ENCODE data around the gene SORD. TPM values are rescaled to one million over a fixed set of nuclear protein-coding genes. Genes with fewer than 3 reads are reported as not detected.
A peak's percentile ranks its signal among the peaks of the same experiment; 100 is the strongest.
"Not testable (repeated sequence)": the region's sequence is repeated elsewhere in the genome, so short reads cannot be mapped to it uniquely, and the experiment has no call there.

SORD gene
- total RNA-seq, 1 donor from 2014 or later = 10.5 TPM

- ATAC-seq = no peak
Observed at GRCh38 chr15:45030743-45031142, 7.7 kb downstream of the SORD start.

GRCh38 chr15:45031522-45032028, 8.6 kb downstream of the SORD start:
- H3K36me3 ChIP-seq; H3K27me3 ChIP-seq (ENCODE audit: low read depth); H3K4me1 ChIP-seq; DNase-seq; H3K4me3 ChIP-seq; H3K9me3 ChIP-seq; ATAC-seq; H3K27ac ChIP-seq; intact Hi-C loops (cut with DNase I): not testable (repeated sequence)

More at GRCh38 chr15:45030743-45031142, 7.7 kb downstream of the SORD start:
- Histone ChIP-seq H3K4me1 (no peaks in the 10 kb centered on the region), H3K9me3 (no peaks in the 10 kb centered on the region), H3K27ac (no peak overlapping the region), H3K4me3 (no peak overlapping the region), H3K27me3 (ENCODE audit: low read depth) (no peaks in the 10 kb centered on the region), H3K36me3 (no peaks in the 10 kb centered on the region)
- no peak for TF ChIP-seq CTCF (IDR thresholded peaks at IDR 0.05)
- intact Hi-C loops (cut with DNase I) = no loop called here
- DNase-seq = no peak

- H3K4me1 ChIP-seq; DNase-seq; intact Hi-C loops (cut with DNase I); H3K36me3 ChIP-seq; H3K27me3 ChIP-seq (ENCODE audit: low read depth); H3K9me3 ChIP-seq; H3K27ac ChIP-seq; H3K4me3 ChIP-seq; ATAC-seq: not testable (repeated sequence)
Observed at GRCh38 chr15:45032501-45032900, 9.5 kb downstream of the SORD start.

- intact Hi-C loops (cut with DNase I); H3K36me3 ChIP-seq; DNase-seq; H3K4me3 ChIP-seq; H3K27ac ChIP-seq; H3K4me1 ChIP-seq; H3K27me3 ChIP-seq (ENCODE audit: low read depth); ATAC-seq; H3K9me3 ChIP-seq: not testable (repeated sequence)
Observed at GRCh38 chr15:45034087-45034486, 11.1 kb downstream of the SORD start.

GRCh38 chr15:45034600-45035375, 11.8 kb downstream of the SORD start:
- H3K4me1 ChIP-seq; H3K4me3 ChIP-seq; H3K27me3 ChIP-seq (ENCODE audit: low read depth); ATAC-seq; H3K9me3 ChIP-seq; DNase-seq; H3K36me3 ChIP-seq; intact Hi-C loops (cut with DNase I); H3K27ac ChIP-seq: not testable (repeated sequence)

GRCh38 chr15:45036812-45037781, 14.1 kb downstream of the SORD start:
- H3K4me3 ChIP-seq; H3K36me3 ChIP-seq; H3K27ac ChIP-seq; H3K4me1 ChIP-seq; H3K27me3 ChIP-seq (ENCODE audit: low read depth); H3K9me3 ChIP-seq; intact Hi-C loops (cut with DNase I): not testable (repeated sequence)
- ATAC-seq = peak; percentile 98 to 99
- peak; percentile 86 for DNase-seq
- peak; percentile 86 for TF ChIP-seq CTCF (IDR thresholded peaks at IDR 0.05)

GRCh38 chr15:45037936-45038335, 14.9 kb downstream of the SORD start:
- DNase-seq = no peak
- no peak overlapping the region for H3K4me3 ChIP-seq
- TF ChIP-seq CTCF (IDR thresholded peaks at IDR 0.05) = no peak
- H3K27ac ChIP-seq = no peak overlapping the region
- no peaks in the 10 kb centered on the region for H3K36me3 ChIP-seq
- ATAC-seq = no peak
- H3K4me1 ChIP-seq = peaks cover 7% of the 10 kb centered on the region
- no peaks in the 10 kb centered on the region for H3K9me3 ChIP-seq
- H3K27me3 ChIP-seq (ENCODE audit: low read depth) = no peaks in the 10 kb centered on the region
- intact Hi-C loops (cut with DNase I) = no loop called here

GRCh38 chr15:45040396-45040795, 17.4 kb downstream of the SORD start:
- H3K27ac ChIP-seq; DNase-seq; H3K4me3 ChIP-seq; intact Hi-C loops (cut with DNase I); ATAC-seq; H3K4me1 ChIP-seq; H3K9me3 ChIP-seq; H3K36me3 ChIP-seq; H3K27me3 ChIP-seq (ENCODE audit: low read depth): not testable (repeated sequence)

- H3K9me3 ChIP-seq; H3K27me3 ChIP-seq (ENCODE audit: low read depth); H3K4me3 ChIP-seq; intact Hi-C loops (cut with DNase I); ATAC-seq; H3K4me1 ChIP-seq; H3K36me3 ChIP-seq; H3K27ac ChIP-seq; DNase-seq: not testable (repeated sequence)
Observed at GRCh38 chr15:45041538-45041937, 18.5 kb downstream of the SORD start.

GRCh38 chr15:45042859-45043258, 19.9 kb downstream of the SORD start:
- H3K36me3 ChIP-seq; intact Hi-C loops (cut with DNase I); H3K27ac ChIP-seq; H3K9me3 ChIP-seq; DNase-seq; ATAC-seq; H3K4me1 ChIP-seq; H3K4me3 ChIP-seq; H3K27me3 ChIP-seq (ENCODE audit: low read depth): not testable (repeated sequence)

Measured in lower lobe of right lung (tissue), 2 donors.